Measurements from ENCODE around the gene MORN5. TPM values are rescaled to one million over a fixed set of nuclear protein-coding genes. Genes with fewer than 3 reads are reported as not detected.
A peak's percentile ranks its signal among the peaks of the same experiment; 100 is the strongest.

Gene MORN5
- total RNA-seq, 1 donor = 0.36 TPM

DNA sequence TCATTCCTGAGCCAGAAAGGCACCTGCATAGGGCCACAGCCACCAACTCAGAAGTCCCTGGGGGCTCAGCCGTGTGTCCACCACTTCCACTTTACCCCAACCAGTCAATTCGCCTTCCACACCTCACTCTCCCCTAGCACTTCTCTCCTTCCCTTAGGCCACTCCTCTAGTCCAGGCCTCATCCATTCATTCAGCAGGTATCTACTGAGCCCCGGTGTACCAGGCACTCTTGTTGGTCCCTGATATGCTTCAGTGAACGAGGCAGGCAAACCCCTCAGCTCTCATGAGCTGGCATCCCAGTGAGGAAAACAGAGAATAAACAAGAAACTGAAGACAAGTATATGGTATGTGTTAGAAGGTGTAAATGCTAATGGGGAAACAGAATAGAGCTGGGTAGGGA is 28.9 kb upstream of the MORN5 start:
- H3K4me2 ChIP-seq (ENCODE audit: insufficient read depth, low read length) = no peak overlapping the region
- no peak overlapping the region for H3K27ac ChIP-seq (ENCODE audit: low read depth, low read length)
- TF ChIP-seq CTCF (IDR thresholded peaks at IDR 0.05; ENCODE audit: extremely low read depth, low read depth, low read length) = no peak

DNA sequence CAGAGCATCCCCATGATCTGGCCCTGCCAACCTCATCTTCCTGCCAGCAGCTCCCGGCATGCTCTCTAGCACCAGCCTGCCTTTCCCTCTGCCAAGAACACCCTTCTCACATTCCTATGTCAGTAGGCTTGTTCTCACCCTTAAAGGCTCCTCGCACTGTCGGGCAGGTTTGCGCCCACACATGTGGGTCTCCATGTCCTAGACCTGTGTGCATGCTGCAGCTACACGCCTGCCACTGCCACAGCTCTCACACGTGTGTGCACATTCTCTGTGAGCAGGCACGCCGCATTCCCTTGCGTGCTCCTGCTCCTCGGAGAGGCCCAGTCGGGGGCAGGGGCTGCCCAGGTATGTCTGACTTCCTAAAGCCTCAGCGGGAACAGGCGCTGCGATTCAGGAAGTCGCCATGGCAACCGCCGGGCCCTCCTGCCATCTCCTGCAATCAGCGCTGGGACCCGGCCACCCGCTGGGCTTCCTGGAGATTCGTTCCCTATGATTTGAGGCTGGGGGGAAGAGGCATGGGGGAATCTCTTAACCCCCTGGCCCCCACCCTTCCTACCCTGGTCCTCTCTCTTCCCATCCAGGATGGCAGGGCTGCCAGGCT is 28.2 kb upstream of the MORN5 start:
- Histone ChIP-seq H3K4me2 (ENCODE audit: insufficient read depth, low read length) (no peak overlapping the region), H3K36me3 (ENCODE audit: insufficient read depth, low read length) (no peaks in the 10 kb centered on the region), H3K27ac (ENCODE audit: low read depth, low read length) (no peak overlapping the region), H3K9me3 (ENCODE audit: low read depth, low read length) (no peaks in the 10 kb centered on the region), H3K4me3 (ENCODE audit: insufficient read depth, low read length) (no peak overlapping the region), H3K79me2 (ENCODE audit: insufficient read depth, low read length) (no peaks in the 10 kb centered on the region), H3K27me3 (ENCODE audit: insufficient read depth, low read length) (peaks cover 11% of the 10 kb centered on the region), H3K4me1 (ENCODE audit: insufficient read depth, low read length) (peaks cover 4% of the 10 kb centered on the region), H4K20me1 (ENCODE audit: insufficient read depth, low read length) (no peaks in the 10 kb centered on the region), H2AFZ (ENCODE audit: low read length) (no peak overlapping the region)
- TF ChIP-seq CTCF (IDR thresholded peaks at IDR 0.05; ENCODE audit: extremely low read depth, low read depth, low read length) = no peak
- peak; percentile 62 for DNase-seq (ENCODE audit: insufficient read length, low spot score, missing footprints)

More for the DNA sequence above, 28.9 kb upstream of the MORN5 start:
- Histone ChIP-seq H3K9me3 (ENCODE audit: low read depth, low read length) (no peaks in the 10 kb centered on the region), H4K20me1 (ENCODE audit: insufficient read depth, low read length) (no peaks in the 10 kb centered on the region), H3K4me3 (ENCODE audit: insufficient read depth, low read length) (no peak overlapping the region), H3K36me3 (ENCODE audit: insufficient read depth, low read length) (no peaks in the 10 kb centered on the region), H3K27me3 (ENCODE audit: insufficient read depth, low read length) (peaks cover 11% of the 10 kb centered on the region), H3K4me1 (ENCODE audit: insufficient read depth, low read length) (peaks cover 11% of the 10 kb centered on the region), H3K79me2 (ENCODE audit: insufficient read depth, low read length) (no peaks in the 10 kb centered on the region), H2AFZ (ENCODE audit: low read length) (no peak overlapping the region)
- DNase-seq (ENCODE audit: insufficient read length, low spot score, missing footprints) = peak; percentile 68

DNA sequence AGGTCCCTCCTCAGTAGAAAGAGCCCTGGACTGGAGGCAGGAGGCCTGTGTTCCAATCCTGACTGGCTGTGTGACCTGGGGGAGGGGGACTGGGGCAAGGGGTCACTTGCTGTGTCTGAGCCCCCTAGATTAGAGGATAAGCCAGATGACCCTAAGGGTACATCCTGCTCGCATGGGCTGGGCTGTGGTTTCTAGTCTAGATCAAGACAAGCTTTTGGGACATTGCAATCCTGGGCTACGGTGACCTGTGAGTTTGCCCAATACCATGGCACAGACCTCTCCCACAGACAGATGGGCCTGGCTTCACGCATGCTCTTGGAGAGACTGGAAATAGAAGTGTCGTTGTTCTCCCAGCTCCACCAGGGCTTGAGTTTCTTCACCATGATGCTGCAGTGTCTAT is 27.2 kb upstream of the MORN5 start:
- Histone ChIP-seq H3K4me1 (ENCODE audit: insufficient read depth, low read length) (peaks cover 4% of the 10 kb centered on the region), H3K4me3 (ENCODE audit: insufficient read depth, low read length) (no peak overlapping the region), H3K9me3 (ENCODE audit: low read depth, low read length) (no peaks in the 10 kb centered on the region), H3K79me2 (ENCODE audit: insufficient read depth, low read length) (no peaks in the 10 kb centered on the region), H3K27ac (ENCODE audit: low read depth, low read length) (no peak overlapping the region), H4K20me1 (ENCODE audit: insufficient read depth, low read length) (no peaks in the 10 kb centered on the region), H3K36me3 (ENCODE audit: insufficient read depth, low read length) (no peaks in the 10 kb centered on the region), H3K27me3 (ENCODE audit: insufficient read depth, low read length) (peaks cover 11% of the 10 kb centered on the region), H3K4me2 (ENCODE audit: insufficient read depth, low read length) (no peak overlapping the region), H2AFZ (ENCODE audit: low read length) (no peak overlapping the region)
- no peak for TF ChIP-seq CTCF (IDR thresholded peaks at IDR 0.05; ENCODE audit: extremely low read depth, low read depth, low read length)
- DNase-seq (ENCODE audit: insufficient read length, low spot score, missing footprints) = peak; percentile 52

GRCh38 chr9:122133263-122133983 is 26.3 kb upstream of the MORN5 start:
- H3K36me3 ChIP-seq (ENCODE audit: insufficient read depth, low read length) = no peaks in the 10 kb centered on the region
- no peaks in the 10 kb centered on the region for H4K20me1 ChIP-seq (ENCODE audit: insufficient read depth, low read length)
- no peak overlapping the region for H3K4me2 ChIP-seq (ENCODE audit: insufficient read depth, low read length)
- TF ChIP-seq CTCF (IDR thresholded peaks at IDR 0.05; ENCODE audit: extremely low read depth, low read depth, low read length) = no peak
- peaks cover 11% of the 10 kb centered on the region for H3K27me3 ChIP-seq (ENCODE audit: insufficient read depth, low read length)
- H3K4me1 ChIP-seq (ENCODE audit: insufficient read depth, low read length) = peaks cover 4% of the 10 kb centered on the region
- H3K4me3 ChIP-seq (ENCODE audit: insufficient read depth, low read length) = no peak overlapping the region
- H3K79me2 ChIP-seq (ENCODE audit: insufficient read depth, low read length) = no peaks in the 10 kb centered on the region
- H3K9me3 ChIP-seq (ENCODE audit: low read depth, low read length) = no peaks in the 10 kb centered on the region
- no peak overlapping the region for H3K27ac ChIP-seq (ENCODE audit: low read depth, low read length)
- no peak overlapping the region for H2AFZ ChIP-seq (ENCODE audit: low read length)
- DNase-seq (ENCODE audit: insufficient read length, low spot score, missing footprints) = peak; percentile 60
